AG04449 (cell line): ENCODE results near the gene KLF4.

Source experiments
- CTCF ChIA-PET: fragments of 350-600 bp; formaldehyde crosslinking; extraction: SDS; loops from one replicate; lab custom pipeline; 2021; ENCODE audit warnings: antibody characterized with exemption; lab: Yijun Ruan, JAX
- POLR2A ChIA-PET: fragments of 400-600, 350-600 bp; formaldehyde crosslinking; extraction: SDS; loops from one replicate; lab custom pipeline; 2020; ENCODE audit warnings: antibody characterized with exemption, inconsistent platforms; lab: Yijun Ruan, JAX
- DNase-seq: peaks from one replicate; pipeline ENCODE4 v3.0.0-alpha.2; 2010; ENCODE audit warnings: low read depth, low spot score
- H3K4me3 ChIP-seq: 2 replicates; pipeline ENCODE4 v1.5.1; 2011; ENCODE audit warnings: low read depth, mild to moderate bottlenecking, control low read depth, low read length
- TF ChIP-seq, protein P1 (sequence below): IDR thresholded peaks from one replicate; pipeline ENCODE4 v1.5.1; 2011; ENCODE audit warnings: mild to moderate bottlenecking, moderate library complexity, low read length, control low read depth, inconsistent platforms; ENCODE audit not compliant: insufficient read depth; ENCODE audit errors: missing control alignments

Gene KLF4

DNA sequence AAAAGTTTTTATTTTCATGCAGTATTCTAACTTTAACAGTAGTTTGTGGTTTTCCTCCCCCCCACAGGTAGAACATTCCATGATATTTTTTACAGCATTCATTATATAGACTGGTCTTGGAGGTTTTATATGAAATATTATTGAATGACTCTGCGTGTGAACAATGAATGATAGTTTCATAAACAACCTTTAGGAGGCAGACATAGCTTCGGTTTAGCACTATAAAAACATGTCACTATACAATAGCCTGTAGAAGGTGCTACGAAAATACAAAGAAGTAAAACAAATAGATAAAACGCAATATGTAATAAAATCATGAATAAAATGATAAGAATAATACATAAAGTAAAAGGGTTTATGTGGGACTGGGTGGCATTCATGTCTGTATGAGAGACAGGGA, 8.5 kb downstream of the KLF4 start:
- DNase-seq, result no peak
- ChIA-PET CTCF (interaction anchor here (1.5 to 6.5 kb wide), 5 partner anchors 15 to 1281 kb away, joined by 5 to 40 read pairs (median 8); no protein-coding TSS in a partner anchor), POLR2A (no interaction called here)
- TF ChIP-seq, protein P1, sequence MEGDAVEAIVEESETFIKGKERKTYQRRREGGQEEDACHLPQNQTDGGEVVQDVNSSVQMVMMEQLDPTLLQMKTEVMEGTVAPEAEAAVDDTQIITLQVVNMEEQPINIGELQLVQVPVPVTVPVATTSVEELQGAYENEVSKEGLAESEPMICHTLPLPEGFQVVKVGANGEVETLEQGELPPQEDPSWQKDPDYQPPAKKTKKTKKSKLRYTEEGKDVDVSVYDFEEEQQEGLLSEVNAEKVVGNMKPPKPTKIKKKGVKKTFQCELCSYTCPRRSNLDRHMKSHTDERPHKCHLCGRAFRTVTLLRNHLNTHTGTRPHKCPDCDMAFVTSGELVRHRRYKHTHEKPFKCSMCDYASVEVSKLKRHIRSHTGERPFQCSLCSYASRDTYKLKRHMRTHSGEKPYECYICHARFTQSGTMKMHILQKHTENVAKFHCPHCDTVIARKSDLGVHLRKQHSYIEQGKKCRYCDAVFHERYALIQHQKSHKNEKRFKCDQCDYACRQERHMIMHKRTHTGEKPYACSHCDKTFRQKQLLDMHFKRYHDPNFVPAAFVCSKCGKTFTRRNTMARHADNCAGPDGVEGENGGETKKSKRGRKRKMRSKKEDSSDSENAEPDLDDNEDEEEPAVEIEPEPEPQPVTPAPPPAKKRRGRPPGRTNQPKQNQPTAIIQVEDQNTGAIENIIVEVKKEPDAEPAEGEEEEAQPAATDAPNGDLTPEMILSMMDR, result no peak
- H3K4me3 ChIP-seq, result no peak overlapping the region

DNA sequence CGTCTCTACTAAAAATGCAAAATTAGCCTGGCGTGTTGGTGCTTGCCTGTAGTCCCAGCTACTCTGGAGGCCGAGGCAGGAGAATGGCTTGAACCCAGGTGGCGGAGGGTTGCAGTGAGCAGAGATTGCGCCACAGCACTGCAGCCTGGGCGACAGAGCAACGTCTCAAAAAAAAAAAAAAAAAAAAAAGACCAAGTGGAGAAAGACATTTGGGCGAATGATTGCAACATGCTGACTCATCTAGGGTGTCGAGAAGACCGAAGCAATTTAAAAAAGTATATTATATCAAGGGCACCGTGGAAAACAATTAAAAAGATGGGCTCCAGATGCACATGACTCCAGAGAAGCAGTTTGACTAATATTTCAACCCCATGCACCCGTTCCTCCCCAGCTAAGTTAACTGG, 9.2 kb downstream of the KLF4 start:
- ChIA-PET POLR2A (no interaction called here), CTCF (interaction anchor here (2.0 to 6.5 kb wide), 2 partner anchors 15 to 1281 kb away, joined by 6 to 29 read pairs; no protein-coding TSS in a partner anchor)
- TF ChIP-seq, protein P1, result no peak
- no peak for DNase-seq
- peak overlapping the region; percentile 29; the same call in 1 of the 2 replicates for H3K4me3 ChIP-seq

DNA sequence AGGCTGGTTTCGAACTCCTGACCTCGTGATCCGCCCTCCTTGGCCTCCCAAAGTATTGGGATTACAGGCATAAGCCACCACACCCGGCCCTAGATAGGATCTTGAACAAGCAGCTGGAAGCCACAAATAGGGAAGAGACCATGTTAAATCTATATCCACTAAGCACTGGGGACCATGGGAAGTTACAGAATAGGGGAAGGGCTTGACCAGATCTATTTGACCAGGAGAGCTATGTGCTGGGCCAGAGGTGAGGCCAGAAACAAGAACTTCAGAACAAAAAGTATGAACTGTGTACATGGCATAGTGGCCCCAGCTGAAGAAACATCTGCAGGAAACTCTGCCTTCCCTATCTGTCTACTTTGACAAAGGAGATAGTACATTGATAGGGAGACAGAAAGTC, 10.8 kb downstream of the KLF4 start:
- POLR2A ChIA-PET, result no interaction called here

DNA sequence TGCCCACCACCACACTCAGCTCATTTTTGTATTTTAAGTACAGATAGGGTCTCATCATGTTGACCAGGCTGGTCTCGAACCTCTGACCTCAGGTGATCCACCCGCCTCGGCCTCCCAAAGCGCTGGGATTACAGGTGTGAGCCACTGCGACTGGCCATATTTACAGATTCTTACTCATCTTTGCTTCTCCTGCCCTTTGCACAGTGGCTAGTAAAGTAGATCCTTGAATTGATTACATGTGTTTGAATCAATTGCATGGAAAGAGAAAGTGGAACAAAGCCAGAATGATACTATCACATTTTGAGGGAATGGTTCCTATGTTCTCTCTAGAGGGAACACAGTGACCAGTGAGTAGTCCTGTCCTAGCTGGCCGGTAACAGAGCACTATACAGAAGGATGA, 15.4 kb downstream of the KLF4 start:
- DNase-seq, result no peak
- no peak overlapping the region for H3K4me3 ChIP-seq
- TF ChIP-seq, protein P1, result no peak
- CTCF ChIA-PET, result interaction anchor here (1.5 kb wide), 1 partner anchor 9 kb away, joined by 5 read pairs; no protein-coding TSS in a partner anchor
- POLR2A ChIA-PET, result no interaction called here

More for the DNA sequence above, 10.8 kb downstream of the KLF4 start:
- TF ChIP-seq, protein P1, result no peak
- no peak overlapping the region for H3K4me3 ChIP-seq
- CTCF ChIA-PET, result interaction anchor here (1.2 to 6.5 kb wide), 2 partner anchors 10 to 13 kb away, joined by 4 to 29 read pairs; no protein-coding TSS in a partner anchor
- no peak for DNase-seq

DNA sequence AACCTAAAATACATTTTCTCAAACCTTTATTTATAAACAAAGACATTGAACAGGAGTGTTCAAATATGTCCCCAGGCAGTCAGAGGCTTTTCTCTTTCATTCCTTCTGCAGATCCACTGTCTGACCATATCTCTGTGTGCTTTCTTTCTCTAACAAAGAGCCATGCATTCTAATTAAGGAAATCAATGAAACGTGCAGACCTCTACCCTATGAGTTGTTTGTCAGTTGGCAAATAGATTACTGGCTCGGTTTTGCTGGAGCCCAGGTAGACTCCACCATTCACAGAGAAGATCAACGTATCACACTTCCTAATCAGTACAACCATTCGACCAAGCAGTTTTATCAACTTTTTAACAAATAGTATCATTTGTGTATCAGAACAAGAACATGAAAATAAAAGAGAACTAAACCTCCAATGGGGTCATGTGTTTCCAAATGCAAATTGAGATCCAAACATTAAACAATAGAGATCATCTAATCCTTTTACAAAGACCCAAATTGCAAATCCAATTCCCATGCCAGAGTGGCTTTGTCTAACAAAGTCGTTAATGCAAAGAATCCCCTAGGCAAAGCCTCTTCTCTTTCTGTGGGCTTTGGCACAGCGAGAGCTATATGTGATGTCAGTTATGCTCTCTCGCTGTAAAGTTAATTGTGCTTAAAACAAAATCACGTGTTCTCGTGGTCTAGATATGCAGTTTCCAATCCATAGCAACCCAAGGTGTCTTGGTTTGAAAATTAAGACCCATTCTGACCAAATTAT, 16.8 kb downstream of the KLF4 start:
- CTCF ChIA-PET, result interaction anchor here (0.7 kb wide), 2 partner anchors 253 to 800 kb away, joined by 3 read pairs; no protein-coding TSS in a partner anchor
- POLR2A ChIA-PET, result no interaction called here
- no peak overlapping the region for H3K4me3 ChIP-seq
- DNase-seq, result no peak
- TF ChIP-seq, protein P1, result no peak

DNA sequence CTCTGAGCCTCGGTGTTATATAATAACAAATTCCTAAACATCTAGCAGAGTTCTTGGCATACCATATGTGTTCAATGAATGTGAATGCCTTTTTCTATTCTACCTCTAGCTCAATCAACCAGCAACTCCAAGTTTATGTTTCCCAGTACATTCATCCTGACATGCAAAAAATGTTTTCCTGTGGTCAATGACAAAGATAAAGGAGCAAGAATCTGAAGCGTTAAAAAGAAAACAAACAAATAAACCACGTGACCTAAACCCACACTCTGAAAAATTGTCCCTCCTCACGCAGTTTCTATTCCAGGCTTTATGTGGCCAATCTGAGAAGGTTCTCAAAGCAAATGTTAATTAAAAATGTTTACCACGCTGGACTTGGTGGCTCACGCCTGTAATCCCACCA, 18.0 kb downstream of the KLF4 start:
- DNase-seq, result no peak
- TF ChIP-seq, protein P1, result no peak
- ChIA-PET CTCF (no interaction called here), POLR2A (no interaction called here)
- no peak overlapping the region for H3K4me3 ChIP-seq
